GM23248 (cell line): ENCODE measurements around the gene NTSR2. TPM values are rescaled to one million over a fixed set of nuclear protein-coding genes. Genes with fewer than 3 reads are reported as not detected.

Source experiments
- DNase-seq: peaks from one replicate; pipeline ENCODE4 v3.0.0-alpha.2; 2015
- H2AFZ ChIP-seq: fragments of 200-600 bp; sonication (generic); 2 replicates; pipeline ENCODE4 v1.6.1; 2016; ENCODE audit warnings: antibody characterized with exemption
- H3F3A ChIP-seq: fragments of 200-600 bp; sonication (generic); 2 replicates; pipeline ENCODE4 v1.6.1; 2016; ENCODE audit warnings: mild to moderate bottlenecking, antibody characterized with exemption, mixed run types; ENCODE audit not compliant: insufficient read depth
- H3K27ac ChIP-seq: fragments of 200-600 bp; sonication (generic); 2 replicates; pipeline ENCODE4 v1.5.1; 2016; ENCODE audit warnings: mild to moderate bottlenecking
- H3K27me3 ChIP-seq: fragments of 200-600 bp; sonication (generic); replicated peaks from 2 replicates; pipeline ENCODE4 v1.6.1; 2016; ENCODE audit warnings: mild to moderate bottlenecking; ENCODE audit not compliant: insufficient read depth
- H3K36me3 ChIP-seq: fragments of 200-600 bp; sonication (generic); 2 replicates; pipeline ENCODE4 v1.6.1; 2016; ENCODE audit warnings: low read depth, mild to moderate bottlenecking
- H3K4me1 ChIP-seq: fragments of 200-600 bp; sonication (generic); 2 replicates; pipeline ENCODE4 v1.6.1; 2016; ENCODE audit warnings: mild to moderate bottlenecking; ENCODE audit not compliant: insufficient read depth
- H3K4me2 ChIP-seq: fragments of 200-600 bp; sonication (generic); one replicate; pipeline ENCODE4 v1.6.1; 2016; ENCODE audit warnings: mild to moderate bottlenecking; ENCODE audit not compliant: unreplicated experiment
- H3K4me3 ChIP-seq: fragments of 200-600 bp; sonication (generic); 2 replicates; pipeline ENCODE4 v1.5.1; 2016; ENCODE audit warnings: mild to moderate bottlenecking
- H3K79me2 ChIP-seq: fragments of 200-600 bp; sonication (generic); 2 replicates; pipeline ENCODE4 v1.6.1; 2016; ENCODE audit warnings: mild to moderate bottlenecking; ENCODE audit not compliant: insufficient read depth
- H3K9ac ChIP-seq: fragments of 200-600 bp; sonication (generic); 2 replicates; pipeline ENCODE4 v1.6.1; 2016; ENCODE audit warnings: mild to moderate bottlenecking
- H3K9me2 ChIP-seq: fragments of 200-600 bp; sonication (generic); 2 replicates; pipeline ENCODE4 v1.6.1; 2016; ENCODE audit warnings: mixed run types, mild to moderate bottlenecking, moderate library complexity; ENCODE audit not compliant: insufficient read depth
- H3K9me3 ChIP-seq: fragments of 200-600 bp; sonication (generic); one replicate; pipeline ENCODE4 v1.6.1; 2017; ENCODE audit warnings: low read depth
- H4K20me1 ChIP-seq: fragments of 200-600 bp; sonication (generic); 2 replicates; pipeline ENCODE4 v1.6.0; 2016; ENCODE audit not compliant: insufficient read depth
- EZH2 ChIP-seq: fragments of 200-600 bp; sonication (generic); IDR thresholded peaks from 2 replicates; pipeline ENCODE4 v1.6.1; 2018; ENCODE audit warnings: antibody characterized with exemption, mild to moderate bottlenecking; ENCODE audit not compliant: insufficient read depth, poor library complexity, severe bottlenecking
- EZH2phosphoT487 ChIP-seq: fragments of 200-600 bp; sonication (generic); IDR thresholded peaks from 2 replicates; pipeline ENCODE4 v1.6.1; 2018; ENCODE audit warnings: antibody characterized with exemption, moderate library complexity, mild to moderate bottlenecking, low read depth; ENCODE audit not compliant: insufficient read depth
- WGBS, 2 experiments: methylation state at CpG; one replicate each; pipeline ENCODE4 v1.1.6; 2015 to 2017; ENCODE audit warnings: low lambda C conversion rate in 2 of 2, low coverage in 1 of 2; ENCODE audit errors: missing lambda C conversion rate in 2 of 2; 5-methylcytosine and 5-hydroxymethylcytosine counted together
- in situ Hi-C: fragments of 300-500 bp; cut with MboI; formaldehyde crosslinking; loops from 2 replicates; pipeline ENCODE4 v1.15.0; 2020
- polyA plus RNA-seq: library from polyadenylated mRNA; unstranded; fragments of >200 nt; fragmentation: Nextera tagmentation; extraction: Ambion mirVana; gene quantifications from 2 replicates; pipeline ENCODE4 v1.2.1, GENCODE V29; 2016
- total RNA-seq: library from RNA; depleted of rRNA; stranded (reverse); fragments of >200 nt; shearing (Covaris generic); gene quantifications from 2 replicates; pipeline ENCODE4 v1.2.3, GENCODE V29; 2014

NTSR2 gene
- total and polyA plus RNA-seq, 2 experiments from 2014 or later: not detected

DNA sequence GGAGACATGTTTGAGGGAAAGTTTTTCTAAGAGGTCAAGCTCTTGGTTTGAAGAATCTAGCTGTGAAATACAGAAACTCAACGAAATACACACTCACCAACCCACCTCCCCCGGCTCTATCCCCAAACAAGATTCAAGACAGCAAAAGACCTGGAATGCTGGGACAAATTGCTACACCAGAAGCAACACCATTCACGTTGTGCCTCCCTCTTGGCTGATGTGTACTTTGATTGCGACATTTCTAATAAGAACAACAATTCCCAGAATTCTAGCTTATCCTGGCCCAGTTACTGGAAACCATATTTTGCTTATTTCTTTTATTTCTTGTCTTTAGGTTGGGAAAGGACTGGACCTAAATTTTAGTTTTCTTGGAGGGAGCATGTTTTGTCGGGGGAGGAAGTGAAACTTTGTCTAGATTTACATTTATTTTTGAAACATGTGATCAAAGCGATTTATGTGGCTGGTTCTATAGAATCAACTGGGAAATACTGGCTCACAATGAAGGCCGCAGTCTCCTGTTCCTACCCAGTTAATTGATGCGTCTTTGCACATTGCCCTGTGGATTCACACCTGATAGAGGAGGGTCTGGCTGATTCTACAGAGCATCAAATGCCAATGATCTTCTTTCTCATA is 46.8 kb upstream of the NTSR2 start:
- Histone ChIP-seq H3K9me2 (no peaks in the 10 kb centered on the region), H3K36me3 (no peaks in the 10 kb centered on the region), H4K20me1 (no peaks in the 10 kb centered on the region), H3K9me3 (no peaks in the 10 kb centered on the region), H3K27me3 (peaks cover 26% of the 10 kb centered on the region), H3K27ac (no peak overlapping the region), H3K4me1 (peaks cover 6% of the 10 kb centered on the region), H3K4me3 (no peak overlapping the region), H3F3A (no peaks in the 10 kb centered on the region), H3K9ac (no peak overlapping the region), H3K4me2 (no peak overlapping the region), H2AFZ (peak overlapping the region; percentile 55), H3K79me2 (no peaks in the 10 kb centered on the region)
- DNase-seq: peak; percentile 70
- in situ Hi-C loops: no loop called here
- WGBS, 2 experiments: 43 to 44% methylated on average over 8 of the region's 8 CpGs
- TF ChIP-seq EZH2: no peak
- no peak for TF ChIP-seq EZH2phosphoT487

DNA sequence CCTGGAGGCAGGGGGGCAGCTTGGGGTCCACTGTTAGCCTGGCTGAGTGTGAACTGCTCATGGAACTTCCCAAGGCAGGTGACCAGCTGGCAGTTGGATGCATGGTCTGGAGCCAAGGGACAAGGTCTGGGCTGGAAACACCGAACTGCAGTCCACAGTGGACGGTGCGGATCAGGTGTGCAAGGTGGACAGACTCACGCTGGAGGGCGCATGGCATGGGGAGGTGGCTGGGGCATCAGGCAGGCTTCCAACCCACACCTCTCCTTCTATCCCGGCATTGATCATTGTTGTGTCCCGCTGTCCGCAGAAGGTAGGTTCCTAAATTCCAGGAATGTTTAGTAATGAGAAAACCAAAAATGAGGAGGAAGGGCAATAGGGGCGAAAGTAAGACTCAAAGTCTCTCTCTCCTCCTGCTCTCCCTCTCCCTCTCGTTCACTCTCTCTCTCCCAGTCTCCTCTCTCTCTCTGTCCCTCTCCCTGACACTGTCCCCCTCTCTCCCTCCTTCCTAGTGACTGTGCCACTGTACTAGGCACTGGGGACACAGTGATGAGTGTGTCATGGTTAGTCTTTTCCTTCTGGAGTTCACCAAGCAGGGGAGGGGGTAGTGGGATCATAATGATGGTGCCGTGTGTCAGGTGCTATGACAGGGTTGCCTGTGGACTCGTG is 46.1 kb upstream of the NTSR2 start:
- Histone ChIP-seq H3K4me3 (no peak overlapping the region), H3K9me3 (no peaks in the 10 kb centered on the region), H2AFZ (0 out of 2 replicates have a peak overlapping the region, but pooled peaks have one; percentile 55), H3K9ac (no peak overlapping the region), H3K36me3 (no peaks in the 10 kb centered on the region), H3F3A (peaks cover 3% of the 10 kb centered on the region), H3K9me2 (no peaks in the 10 kb centered on the region), H3K4me2 (no peak overlapping the region), H3K27ac (no peak overlapping the region), H3K27me3 (peaks cover 26% of the 10 kb centered on the region), H4K20me1 (no peaks in the 10 kb centered on the region), H3K4me1 (peaks cover 6% of the 10 kb centered on the region), H3K79me2 (no peaks in the 10 kb centered on the region)
- in situ Hi-C loops: no loop called here
- DNase-seq: no peak
- TF ChIP-seq EZH2phosphoT487 (no peak), EZH2 (no peak)
- 79 to 80% methylated on average over 12 of the region's 12 CpGs for WGBS, 2 experiments

DNA sequence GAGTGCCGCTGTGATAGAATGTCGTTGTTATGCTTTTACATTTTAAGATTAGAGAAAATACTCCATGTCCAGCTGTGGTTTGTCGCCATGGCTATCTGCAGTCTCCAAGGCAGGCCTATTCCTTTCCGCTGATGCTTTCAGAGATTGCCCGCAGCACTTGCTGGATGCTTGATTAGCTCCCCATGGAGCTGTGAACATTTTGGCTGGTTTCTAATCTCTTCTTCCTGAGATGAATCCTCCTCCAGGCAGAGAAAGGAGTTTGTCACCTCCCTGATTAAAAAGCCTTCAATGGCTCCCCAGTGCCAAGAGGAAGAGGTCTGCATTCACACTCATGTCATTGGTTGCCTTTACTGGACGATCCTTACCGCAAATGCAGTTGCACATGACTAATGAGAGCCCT is 43.8 kb upstream of the NTSR2 start:
- Histone ChIP-seq H3K36me3 (no peaks in the 10 kb centered on the region), H3F3A (peaks cover 11% of the 10 kb centered on the region), H3K27ac (no peak overlapping the region), H3K79me2 (no peaks in the 10 kb centered on the region), H3K27me3 (peaks cover 10% of the 10 kb centered on the region), H3K4me1 (peaks cover 17% of the 10 kb centered on the region), H2AFZ (no peak overlapping the region), H3K4me3 (no peak overlapping the region), H4K20me1 (no peaks in the 10 kb centered on the region), H3K9ac (no peak overlapping the region), H3K4me2 (no peak overlapping the region), H3K9me3 (no peaks in the 10 kb centered on the region), H3K9me2 (no peaks in the 10 kb centered on the region)
- no peak for DNase-seq
- TF ChIP-seq EZH2 (no peak), EZH2phosphoT487 (no peak)
- in situ Hi-C loops: no loop called here
- WGBS, 2 experiments: 91 to 97% methylated on average over 7 of the region's 7 CpGs

DNA sequence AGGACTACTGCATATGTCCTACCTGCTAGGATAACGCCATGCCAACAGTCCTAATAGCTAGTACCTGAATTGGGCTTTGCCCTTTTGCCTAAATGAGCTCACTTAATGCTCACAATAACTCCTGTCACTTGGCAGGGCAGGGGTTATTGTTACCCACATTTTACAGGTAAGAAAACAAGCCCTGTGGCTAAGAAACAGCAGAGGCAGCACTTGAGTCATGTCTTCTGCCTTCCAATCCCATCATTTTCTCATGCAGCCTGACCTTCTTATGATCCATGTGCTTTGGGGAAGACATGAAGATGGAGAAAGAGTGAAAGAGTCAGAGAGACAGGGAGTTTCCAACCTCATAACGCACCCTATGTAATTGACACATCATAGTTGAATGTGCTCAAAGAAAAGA is 42.9 kb upstream of the NTSR2 start:
- TF ChIP-seq EZH2phosphoT487: no peak
- TF ChIP-seq EZH2: no peak
- Histone ChIP-seq H3K4me2 (no peak overlapping the region), H3K4me1 (peaks cover 17% of the 10 kb centered on the region), H3K9ac (no peak overlapping the region), H4K20me1 (no peaks in the 10 kb centered on the region), H3K27ac (no peak overlapping the region), H3K9me2 (no peaks in the 10 kb centered on the region), H2AFZ (no peak overlapping the region), H3K27me3 (0 out of 2 replicates have a peak, but pooled peaks cover under 1% of the 10 kb centered on the region), H3K9me3 (no peaks in the 10 kb centered on the region), H3K36me3 (no peaks in the 10 kb centered on the region), H3F3A (peaks cover 11% of the 10 kb centered on the region), H3K4me3 (no peak overlapping the region), H3K79me2 (no peaks in the 10 kb centered on the region)
- WGBS, 2 experiments: 93 to 95% methylated on average over 2 of the region's 2 CpGs
- no peak for DNase-seq
- in situ Hi-C loops: no loop called here
